HCT116 (cell line): ENCODE data around the gene BCKDHB. TPM values are rescaled to one million over a fixed set of nuclear protein-coding genes. Genes with fewer than 3 reads are reported as not detected.

Experiments
- ATAC-seq: fragments of 200-7000 bp; cut with Tn5 transposase; 2 replicates; pipeline ENCODE4 v1.9.1; 2020; ENCODE audit warnings: mild to moderate bottlenecking, moderate library complexity
- BruUV-seq: library from RNA; stranded (reverse); fragments of 400-500 nt; replicated peaks from 2 replicates; lab custom pipeline; 2021; lab: Mats Ljungman, UMichigan
- CTCF ChIA-PET: fragments of 300-600 bp; sonication (Branson Sonifier 250); formaldehyde crosslinking; loops from one replicate; lab custom pipeline; 2021; ENCODE audit warnings: antibody characterized with exemption; lab: Charles Lee
- POLR2A ChIA-PET: fragments of 300-600, 350-600 bp; sonication (Branson Sonifier 250); formaldehyde crosslinking; loops from one replicate; lab custom pipeline; 2021; ENCODE audit warnings: antibody characterized with exemption; lab: Charles Lee
- RAD21 ChIA-PET, 2 experiments: fragments of 300-600 bp; sonication (Branson Sonifier 250); formaldehyde crosslinking; loops; one replicate each; lab custom pipeline; 2023; ENCODE audit warnings: low total read pairs in 2 of 2; ENCODE audit not compliant: uncharacterized antibody in 2 of 2, unreplicated experiment in 2 of 2, low non-redundant PET in 1 of 2; lab: Charles Lee
- DNase-seq: peaks from one replicate; pipeline ENCODE4 v3.0.0-alpha.2; 2010; ENCODE audit warnings: low read depth, low spot score
- H2AFZ ChIP-seq: fragments of 200-600 bp; shearing (Covaris generic), sonication (generic); 2 replicates; pipeline ENCODE4 v1.6.1; 2017; ENCODE audit warnings: low read depth, mixed run types, mixed read lengths, antibody characterized with exemption, low read length; ENCODE audit not compliant: poor library complexity, severe bottlenecking
- H3K27ac ChIP-seq: 2 replicates; pipeline ENCODE4 v1.5.1; 2012; ENCODE audit warnings: low read depth, low read length
- H3K27me3 ChIP-seq: fragments of 200-600 bp; sonication (generic); 2 replicates; pipeline ENCODE4 v1.6.1; 2016; ENCODE audit warnings: mixed run types, low read length, mixed read lengths; ENCODE audit not compliant: insufficient read depth
- H3K36me3 ChIP-seq, 2 experiments: fragments of 200-500 bp in 1 of 2; fragments of 200-600 bp in 1 of 2; sonication (Bioruptor generic) in 1 of 2; sonication (generic) in 1 of 2; 2 replicates each; pipeline versions ENCODE4 v1.5.1 to v1.6.1; 2014 to 2016; ENCODE audit warnings: low read length in 2 of 2, inconsistent platforms in 1 of 2, mixed read lengths in 1 of 2, mixed run types in 1 of 2; ENCODE audit not compliant: insufficient read depth in 2 of 2, control insufficient read depth in 1 of 2
- H3K4me1 ChIP-seq, 2 experiments: fragments of 200-600 bp in 1 of 2; sonication (generic) in 1 of 2; 2 replicates each; pipeline versions ENCODE4 v1.5.1 to v1.6.1; 2012 to 2017; ENCODE audit warnings: low read length in 2 of 2, inconsistent platforms in 1 of 2, mild to moderate bottlenecking in 1 of 2, mixed read lengths in 1 of 2, mixed run types in 1 of 2, moderate library complexity in 1 of 2; ENCODE audit not compliant: insufficient read depth in 2 of 2, control insufficient read depth in 1 of 2
- H3K4me2 ChIP-seq: fragments of 200-600 bp; sonication (generic); 2 replicates; pipeline ENCODE4 v1.6.1; 2017; ENCODE audit warnings: mixed run types, low read length, mixed read lengths
- H3K4me3 ChIP-seq, 2 experiments: fragments of 200-600 bp in 1 of 2; sonication (generic) in 1 of 2; replicated peaks in 1 of 2; 2 replicates each; pipeline ENCODE4 v1.5.1; 2011 to 2016; ENCODE audit warnings: low read length in 2 of 2, control low read depth in 1 of 2, low read depth in 1 of 2, mild to moderate bottlenecking in 1 of 2, mixed read lengths in 1 of 2, mixed run types in 1 of 2
- H3K79me2 ChIP-seq: fragments of 200-600 bp; sonication (generic); 2 replicates; pipeline ENCODE4 v1.6.1; 2017; ENCODE audit warnings: mild to moderate bottlenecking, mixed run types, low read length, moderate library complexity, mixed read lengths; ENCODE audit not compliant: insufficient read depth
- H3K9ac ChIP-seq: fragments of 200-600 bp; sonication (generic); 2 replicates; pipeline ENCODE4 v1.6.1; 2016; ENCODE audit warnings: low read length, mixed read lengths
- H3K9me2 ChIP-seq: fragments of 200-600 bp; sonication (generic), shearing (Covaris generic); 2 replicates; pipeline ENCODE4 v1.6.1; 2017; ENCODE audit warnings: mixed run types, mild to moderate bottlenecking, moderate library complexity; ENCODE audit not compliant: insufficient read depth
- H3K9me3 ChIP-seq, 2 experiments: fragments of 200-500 bp in 1 of 2; fragments of 200-600 bp in 1 of 2; sonication (Bioruptor generic) in 1 of 2; sonication (generic) in 1 of 2; 2 replicates each; pipeline ENCODE4 v1.6.1; 2014 to 2017; ENCODE audit warnings: low read length in 2 of 2, mixed read lengths in 2 of 2, inconsistent platforms in 1 of 2, low read depth in 1 of 2, mild to moderate bottlenecking in 1 of 2, mixed run types in 1 of 2, moderate library complexity in 1 of 2; ENCODE audit not compliant: control insufficient read depth in 1 of 2, insufficient read depth in 1 of 2
- H4K20me1 ChIP-seq: fragments of 200-600 bp; sonication (generic), shearing (Covaris generic); 2 replicates; pipeline ENCODE4 v1.6.1; 2017; ENCODE audit warnings: mixed run types, mild to moderate bottlenecking, moderate library complexity; ENCODE audit not compliant: insufficient read depth
- CTCF ChIP-seq, 3 experiments: fragments of 200-600 bp in 1 of 3; sonication (generic) in 1 of 3; IDR thresholded peaks in 2 of 3; conservative IDR thresholded peaks in 1 of 3; 2 replicates each; pipeline ENCODE4 v1.5.1; 2012 to 2017; ENCODE audit warnings: low read depth in 2 of 3, low read length in 2 of 3, antibody characterized with exemption in 1 of 3, borderline replicate concordance in 1 of 3, control low read depth in 1 of 3, mild to moderate bottlenecking in 1 of 3, mixed read lengths in 1 of 3, mixed run types in 1 of 3, moderate library complexity in 1 of 3; ENCODE audit not compliant: insufficient read depth in 1 of 3
- EZH2phosphoT487 ChIP-seq: fragments of 200-600 bp; IDR thresholded peaks from 2 replicates; pipeline ENCODE4 v1.6.1; 2018; ENCODE audit warnings: antibody characterized with exemption, borderline replicate concordance
- FOSL1 ChIP-seq: IDR thresholded peaks from 2 replicates; pipeline ENCODE4 v1.6.1; 2012; ENCODE audit warnings: low read depth
- JUND ChIP-seq: IDR thresholded peaks from 2 replicates; pipeline ENCODE4 v1.6.1; 2012
- POLR2A ChIP-seq: IDR thresholded peaks from 2 replicates; pipeline ENCODE4 v1.7.0; 2011; ENCODE audit warnings: borderline replicate concordance; ENCODE audit not compliant: insufficient read depth, insufficient read length; ENCODE audit errors: extremely low read depth
- POLR2AphosphoS5 ChIP-seq: IDR thresholded peaks from 2 replicates; pipeline ENCODE4 v1.6.1; 2011; ENCODE audit warnings: mild to moderate bottlenecking, low read depth, low read length, moderate library complexity
- RAD21 ChIP-seq: IDR thresholded peaks from 2 replicates; pipeline ENCODE4 v1.6.1; 2012; ENCODE audit warnings: low read depth, mild to moderate bottlenecking
- SIN3A ChIP-seq: IDR thresholded peaks from 2 replicates; pipeline ENCODE4 v1.6.1; 2012; ENCODE audit warnings: low read depth
- SP1 ChIP-seq: IDR thresholded peaks from 2 replicates; pipeline ENCODE4 v1.6.1; 2012; ENCODE audit warnings: low read depth
- SRF ChIP-seq: IDR thresholded peaks from 2 replicates; pipeline ENCODE4 v1.6.1; 2012; ENCODE audit warnings: low read depth
- TCF7L2 ChIP-seq: IDR thresholded peaks from 2 replicates; pipeline ENCODE4 v1.7.0; 2011; ENCODE audit warnings: borderline replicate concordance, inconsistent platforms; ENCODE audit not compliant: insufficient read depth, insufficient read length; ENCODE audit errors: extremely low read depth
- ZBTB33 ChIP-seq: IDR thresholded peaks from 2 replicates; pipeline ENCODE4 v1.6.1; 2011; ENCODE audit warnings: mild to moderate bottlenecking, low read length, moderate library complexity; ENCODE audit not compliant: insufficient replicate concordance; ENCODE audit errors: extremely low read depth
- ZNF274 ChIP-seq: fragments of 200-500 bp; sonication (Bioruptor generic); IDR thresholded peaks from 2 replicates; pipeline ENCODE4 v1.6.1; 2014; ENCODE audit warnings: mild to moderate bottlenecking, low read depth, low read length, inconsistent platforms
- intact Hi-C: fragments of 100-400 bp; cut with micrococcal nuclease; formaldehyde crosslinking; loops from 2 replicates; pipeline ENCODE4 v1.10.0; 2022
- total RNA-seq: library from RNA; stranded (reverse); gene quantifications from one replicate; pipeline ENCODE4 v1.2.1, GENCODE V29; 2021; ENCODE audit not compliant: unreplicated experiment

The BCKDHB gene
- total RNA-seq, 1 experiment from 2014 or later, result 11.2 TPM

DNA sequence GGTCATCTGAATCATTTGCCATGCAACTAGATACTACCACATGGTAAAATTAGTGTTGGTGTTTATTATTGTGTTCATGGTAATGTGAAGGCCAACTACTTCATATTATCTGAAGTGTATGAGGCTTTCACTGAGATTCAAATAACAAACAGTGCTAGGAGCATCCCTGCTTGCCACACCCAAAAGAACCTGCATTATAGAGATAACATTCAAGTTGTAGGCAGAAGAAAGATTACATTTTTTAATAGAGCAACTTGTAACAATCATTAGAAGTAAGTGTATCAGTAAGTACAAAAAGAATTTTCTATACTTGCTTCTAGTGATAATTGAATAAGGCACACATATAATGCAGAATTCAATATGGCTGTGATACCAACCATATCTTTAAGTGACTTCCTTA, 49.8 kb downstream of the BCKDHB start:
- H3K4me2 ChIP-seq, result no peak overlapping the region
- ChIA-PET POLR2A (no interaction called here), CTCF (no interaction called here), RAD21 (no interaction called here)
- no peak overlapping the region for H2AFZ ChIP-seq
- ATAC-seq (no peak), DNase-seq (no peak)
- H3K27ac ChIP-seq, result no peak overlapping the region
- H3K9me3 ChIP-seq, result no peaks in the 10 kb centered on the region
- no peaks in the 10 kb centered on the region for H4K20me1 ChIP-seq
- H3K36me3 ChIP-seq, result no peaks in the 10 kb centered on the region
- no peak overlapping the region for H3K9ac ChIP-seq
- intact Hi-C loops, result no loop called here
- H3K79me2 ChIP-seq, result no peaks in the 10 kb centered on the region
- H3K4me3 ChIP-seq, result no peak overlapping the region
- BruUV-seq, result no TSS peak
- no peaks in the 10 kb centered on the region for H3K9me2 ChIP-seq
- no peaks in the 10 kb centered on the region for H3K4me1 ChIP-seq
- H3K27me3 ChIP-seq, result no peaks in the 10 kb centered on the region
- TF ChIP-seq EZH2phosphoT487, result no peak
- no peak for TF ChIP-seq POLR2A
- no peak for TF ChIP-seq JUND
- no peak for TF ChIP-seq FOSL1
- TF ChIP-seq ZNF274, result no peak
- TF ChIP-seq CTCF (IDR thresholded peaks at IDR 0.05 in 2 of 3, conservative IDR thresholded peaks at IDR 0.05 in 1 of 3; ENCODE audit: borderline replicate concordance in 1 of 3, insufficient read depth in 1 of 3, low read depth in 2 of 3, low read length in 2 of 3), result no peak
- no peak for TF ChIP-seq TCF7L2
- no peak for TF ChIP-seq SP1
- TF ChIP-seq ZBTB33, result no peak
- no peak for TF ChIP-seq POLR2AphosphoS5
- no peak for TF ChIP-seq RAD21
- no peak for TF ChIP-seq SRF
- no peak for TF ChIP-seq SIN3A
